WTC11 (cell line): ENCODE data around the gene DMRTB1. TPM values are rescaled to one million over a fixed set of nuclear protein-coding genes. Genes with fewer than 3 reads are reported as not detected.

Experiments used
- ATAC-seq: fragments of 200-7000 bp; cut with Tn5 transposase; 2 replicates; pipeline ENCODE4 v1.10.0; 2021; ENCODE audit warnings: mild to moderate bottlenecking, moderate library complexity
- CTCF ChIA-PET: fragments of 300-600 bp; sonication (Branson Sonifier 250); formaldehyde crosslinking; loops from one replicate; lab custom pipeline; 2021; ENCODE audit warnings: antibody characterized with exemption; lab: Charles Lee
- POLR2A ChIA-PET: fragments of 350-600 bp; sonication (Branson Sonifier 250); formaldehyde crosslinking; loops from one replicate; lab custom pipeline; 2021; ENCODE audit warnings: antibody characterized with exemption; lab: Charles Lee
- DNase-seq: peaks from one replicate; pipeline ENCODE4 v3.0.0; 2021; ENCODE audit warnings: low spot score
- H3K27ac Mint-ChIP-seq: 2 replicates; pipeline ENCODE4 v1.8.0; 2021; ENCODE audit warnings: mixed read lengths
- H3K27me3 Mint-ChIP-seq: 2 replicates; pipeline ENCODE4 v1.8.0; 2021; ENCODE audit warnings: low read depth, mild to moderate bottlenecking, moderate library complexity, mixed read lengths
- H3K36me3 Mint-ChIP-seq: 2 replicates; pipeline ENCODE4 v1.8.0; 2021; ENCODE audit warnings: mixed read lengths
- H3K4me1 Mint-ChIP-seq: 2 replicates; pipeline ENCODE4 v1.8.0; 2022; ENCODE audit warnings: mixed read lengths
- H3K4me3 Mint-ChIP-seq: 2 replicates; pipeline ENCODE4 v1.8.0; 2021; ENCODE audit warnings: mild to moderate bottlenecking, moderate library complexity, mixed read lengths
- H3K9me3 Mint-ChIP-seq: 2 replicates; pipeline ENCODE4 v1.8.0; 2021; ENCODE audit warnings: mixed read lengths
- ATF1 ChIP-seq: sonication (generic); formaldehyde crosslinking; IDR thresholded peaks from 2 replicates; pipeline ENCODE4 v1.8.1; 2023; ENCODE audit warnings: mild to moderate bottlenecking, moderate library complexity, missing genetic modification reagents
- CREB1 ChIP-seq: sonication (generic); formaldehyde crosslinking; IDR thresholded peaks from 2 replicates; pipeline ENCODE4 v1.8.0; 2023; ENCODE audit warnings: mild to moderate bottlenecking, missing genetic modification reagents
- EMX1 ChIP-seq: fragments of 250-450 bp; sonication (Bioruptor Pico); IDR thresholded peaks from 2 replicates; pipeline ENCODE4 v1.8.0; 2021; ENCODE audit warnings: mild to moderate bottlenecking
- ESRRA ChIP-seq: sonication (generic); formaldehyde crosslinking; IDR thresholded peaks from 2 replicates; pipeline ENCODE4 v1.8.1; 2022; ENCODE audit warnings: mild to moderate bottlenecking, missing genetic modification reagents, borderline replicate concordance
- GABPB1 ChIP-seq: sonication (generic); formaldehyde crosslinking; IDR thresholded peaks from 2 replicates; pipeline ENCODE4 v1.8.1; 2023; ENCODE audit warnings: mild to moderate bottlenecking, missing genetic modification reagents
- IRF2 ChIP-seq: sonication (generic); formaldehyde crosslinking; IDR thresholded peaks from 2 replicates; pipeline ENCODE4 v1.8.0; 2022; ENCODE audit warnings: low read depth, missing genetic modification reagents, borderline replicate concordance
- NFYB ChIP-seq: sonication (generic); formaldehyde crosslinking; conservative IDR thresholded peaks from 2 replicates; pipeline ENCODE4 v1.8.0; 2022; ENCODE audit warnings: low read depth, missing genetic modification reagents
- TEAD1 ChIP-seq: sonication (generic); formaldehyde crosslinking; IDR thresholded peaks from 2 replicates; pipeline ENCODE4 v1.8.0; 2022; ENCODE audit warnings: mild to moderate bottlenecking, missing genetic modification reagents
- ZNF121 ChIP-seq: sonication (generic); formaldehyde crosslinking; IDR thresholded peaks from 2 replicates; pipeline ENCODE4 v1.8.0; 2023; ENCODE audit warnings: missing genetic modification reagents
- total RNA-seq: library from RNA; stranded (reverse); gene quantifications from 3 replicates; pipeline ENCODE4 v1.2.3, GENCODE V29; 2021
- TF ChIP-seq, protein P1 (sequence below): fragments of 250-450 bp; sonication (Bioruptor Pico); conservative IDR thresholded peaks from 2 replicates; pipeline ENCODE4 v1.9.0; 2021; ENCODE audit warnings: mild to moderate bottlenecking
- TF ChIP-seq, protein P2 (sequence below): sonication (generic); formaldehyde crosslinking; IDR thresholded peaks from 2 replicates; pipeline ENCODE4 v1.8.0; 2022; ENCODE audit warnings: mild to moderate bottlenecking, missing genetic modification reagents
- TF ChIP-seq, protein P3 (sequence below): sonication (generic); formaldehyde crosslinking; IDR thresholded peaks from 2 replicates; pipeline ENCODE4 v1.8.1; 2023; ENCODE audit warnings: mild to moderate bottlenecking, missing genetic modification reagents, moderate library complexity
- TF ChIP-seq, protein P4 (sequence below): sonication (generic); formaldehyde crosslinking; IDR thresholded peaks from 2 replicates; pipeline ENCODE4 v1.8.0; 2022; ENCODE audit warnings: mild to moderate bottlenecking, missing genetic modification reagents
- TF ChIP-seq, protein P5 (sequence below): sonication (generic); formaldehyde crosslinking; IDR thresholded peaks from 2 replicates; pipeline ENCODE4 v1.8.1; 2023; ENCODE audit warnings: mild to moderate bottlenecking, missing genetic modification reagents, moderate library complexity
- TF ChIP-seq, protein P6 (sequence below): sonication (generic); formaldehyde crosslinking; conservative IDR thresholded peaks from 2 replicates; pipeline ENCODE4 v1.8.1; 2023; ENCODE audit warnings: mild to moderate bottlenecking, low read depth, missing genetic modification reagents, moderate library complexity
- TF ChIP-seq, protein P7 (sequence below): sonication (generic); formaldehyde crosslinking; IDR thresholded peaks from 2 replicates; pipeline ENCODE4 v1.8.1; 2022; ENCODE audit warnings: mild to moderate bottlenecking, missing genetic modification reagents, moderate library complexity, borderline replicate concordance

DMRTB1 gene
- total RNA-seq, 1 experiment from 2014 or later = 0.17 TPM

DNA sequence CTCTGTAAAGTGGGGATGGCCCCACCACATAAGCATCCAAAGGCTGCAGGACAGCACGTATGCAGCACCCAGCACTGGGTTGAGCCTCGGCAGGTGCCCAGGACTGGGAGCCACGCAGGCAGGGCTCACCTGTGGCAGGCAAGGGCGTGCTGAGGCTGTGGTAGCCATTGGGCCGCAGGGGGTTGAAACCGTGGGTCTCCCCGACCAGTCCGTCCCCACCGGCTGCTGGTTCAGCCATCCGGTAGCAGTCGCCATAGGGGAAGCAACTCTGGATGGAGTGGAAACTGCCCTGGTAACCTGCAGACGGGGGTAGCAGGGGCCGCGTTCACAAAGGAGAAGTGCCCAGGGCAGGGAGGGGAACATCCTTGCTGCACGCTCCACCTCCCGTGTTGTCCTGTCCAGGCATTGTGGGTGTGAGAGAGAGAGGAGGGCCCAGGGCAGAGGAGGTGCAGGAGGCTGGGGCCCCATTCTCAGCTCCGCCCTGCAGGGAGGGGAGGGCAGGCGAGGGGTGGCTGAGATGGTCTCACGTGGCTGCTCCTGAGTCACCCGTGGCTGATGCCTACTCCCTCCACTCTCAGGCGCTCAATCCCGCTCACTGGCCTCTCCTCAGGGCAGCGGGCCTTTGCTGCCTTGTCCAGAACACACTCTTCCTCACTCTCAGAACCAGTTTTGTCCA is 49.9 kb downstream of the DMRTB1 start (continued):
- TF ChIP-seq, protein P1, sequence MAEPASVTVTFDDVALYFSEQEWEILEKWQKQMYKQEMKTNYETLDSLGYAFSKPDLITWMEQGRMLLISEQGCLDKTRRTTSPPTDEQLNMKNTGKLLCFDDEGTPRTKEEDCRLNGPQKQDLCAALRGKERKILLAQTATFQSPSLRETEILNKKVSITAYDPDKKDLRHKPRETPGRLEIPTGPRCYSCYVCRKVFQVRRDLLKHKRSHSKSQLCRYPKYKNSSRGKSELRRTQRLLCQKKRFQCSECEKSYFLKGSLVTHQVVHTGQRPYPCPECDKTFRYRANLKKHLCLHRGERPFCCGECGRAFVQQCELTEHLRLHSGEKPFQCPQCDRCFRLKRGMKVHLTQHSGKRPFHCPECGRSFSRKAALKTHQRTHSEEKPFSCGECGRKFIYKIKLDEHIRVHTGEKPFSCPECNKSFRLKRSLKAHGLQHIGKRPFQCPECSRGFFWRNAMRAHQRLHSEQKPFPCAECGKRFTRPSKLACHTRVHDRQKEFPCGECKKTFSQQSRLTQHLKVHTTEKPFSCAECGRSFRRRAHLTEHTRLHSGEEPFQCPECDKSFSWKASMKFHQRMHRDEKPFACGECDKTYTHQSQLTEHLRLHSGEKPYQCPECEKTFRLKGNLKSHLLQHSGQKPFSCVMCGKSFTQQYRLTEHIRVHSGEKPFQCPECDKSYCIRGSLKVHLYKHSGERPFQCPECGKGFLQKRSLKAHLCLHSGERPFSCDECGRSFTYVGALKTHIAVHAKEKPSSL = no peak
- TF ChIP-seq, protein P2, sequence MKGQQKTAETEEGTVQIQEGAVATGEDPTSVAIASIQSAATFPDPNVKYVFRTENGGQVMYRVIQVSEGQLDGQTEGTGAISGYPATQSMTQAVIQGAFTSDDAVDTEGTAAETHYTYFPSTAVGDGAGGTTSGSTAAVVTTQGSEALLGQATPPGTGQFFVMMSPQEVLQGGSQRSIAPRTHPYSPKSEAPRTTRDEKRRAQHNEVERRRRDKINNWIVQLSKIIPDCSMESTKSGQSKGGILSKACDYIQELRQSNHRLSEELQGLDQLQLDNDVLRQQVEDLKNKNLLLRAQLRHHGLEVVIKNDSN (CRISPR knock-in tag) = no peak
- TF ChIP-seq TEAD1 = no peak

DNA sequence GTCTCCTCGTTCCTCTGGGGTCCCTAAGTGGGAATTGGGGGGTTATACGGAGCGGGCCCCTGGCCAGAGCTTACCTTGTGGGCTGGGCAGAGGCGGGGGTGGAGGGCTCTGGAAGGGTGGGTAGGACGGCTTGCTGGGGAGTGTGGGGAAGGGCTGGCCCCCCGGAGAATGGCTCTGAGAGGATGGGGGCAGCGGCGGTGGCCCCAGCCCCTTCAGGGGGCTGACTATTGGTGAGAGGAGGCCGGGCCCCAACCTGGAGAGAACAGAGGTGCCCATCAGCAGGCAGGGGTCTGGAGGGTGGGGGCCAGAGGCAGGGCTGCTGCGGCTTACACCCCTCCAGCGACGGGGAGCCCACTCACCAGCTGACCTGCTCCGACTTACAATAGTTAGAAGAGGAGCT is 50.6 kb downstream of the DMRTB1 start:
- POLR2A ChIA-PET = no interaction called here
- Mint-ChIP-seq H3K4me1 (peaks cover 14% of the 10 kb centered on the region; the same call in 1 of the 2 replicates), H3K27me3 (no peaks in the 10 kb centered on the region), H3K4me3 (no peak overlapping the region), H3K27ac (no peak overlapping the region), H3K9me3 (no peaks in the 10 kb centered on the region), H3K36me3 (no peaks in the 10 kb centered on the region)
- DNase-seq (no peak), ATAC-seq (no peak)
- no peak for TF ChIP-seq ATF1 (CRISPR knock-in tag)
- TF ChIP-seq, protein P3, sequence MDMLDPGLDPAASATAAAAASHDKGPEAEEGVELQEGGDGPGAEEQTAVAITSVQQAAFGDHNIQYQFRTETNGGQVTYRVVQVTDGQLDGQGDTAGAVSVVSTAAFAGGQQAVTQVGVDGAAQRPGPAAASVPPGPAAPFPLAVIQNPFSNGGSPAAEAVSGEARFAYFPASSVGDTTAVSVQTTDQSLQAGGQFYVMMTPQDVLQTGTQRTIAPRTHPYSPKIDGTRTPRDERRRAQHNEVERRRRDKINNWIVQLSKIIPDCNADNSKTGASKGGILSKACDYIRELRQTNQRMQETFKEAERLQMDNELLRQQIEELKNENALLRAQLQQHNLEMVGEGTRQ (CRISPR knock-in tag) = no peak
- no peak for TF ChIP-seq EMX1
- TF ChIP-seq, all 79 proteins: peak for 0
- CTCF ChIA-PET = interaction anchor here (1.2 to 1.7 kb wide), 2 partner anchors 32 to 84 kb away, joined by 3 to 8 read pairs; no protein-coding TSS in a partner anchor

DNA sequence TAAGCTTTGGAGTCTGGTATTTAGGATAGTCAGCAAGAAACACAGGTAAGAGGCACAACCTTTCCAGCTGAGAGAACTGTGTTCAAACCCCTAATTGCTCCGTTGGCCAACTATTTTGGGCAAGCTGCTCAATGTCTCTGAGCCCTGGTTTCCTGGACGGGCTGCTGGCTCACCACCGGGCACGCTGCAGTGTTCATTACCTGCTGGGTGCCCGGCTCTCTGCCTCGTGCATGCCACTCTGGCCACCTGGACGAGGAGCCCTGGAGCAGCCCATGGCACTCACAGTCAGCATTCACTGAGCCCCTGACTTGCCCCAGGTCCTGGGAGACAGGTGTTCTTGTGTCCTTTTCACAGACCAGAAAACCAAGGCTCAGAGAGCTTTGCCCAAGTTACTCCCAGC is 51.0 kb downstream of the DMRTB1 start:
- Mint-ChIP-seq H3K27ac (no peak overlapping the region), H3K9me3 (no peaks in the 10 kb centered on the region), H3K4me3 (no peak overlapping the region), H3K36me3 (no peaks in the 10 kb centered on the region), H3K27me3 (no peaks in the 10 kb centered on the region), H3K4me1 (peaks cover 14% of the 10 kb centered on the region; the same call in 1 of the 2 replicates)
- POLR2A ChIA-PET = no interaction called here
- CTCF ChIA-PET = interaction anchor here (1.2 to 3.2 kb wide), 3 partner anchors 24 to 84 kb away, joined by 3 to 16 read pairs (median 8); no protein-coding TSS in a partner anchor
- ATAC-seq = no peak
- no peak for DNase-seq
- TF ChIP-seq ESRRA (CRISPR knock-in tag) (no peak), IRF2 (CRISPR knock-in tag) (no peak), CREB1 (CRISPR knock-in tag) (no peak), ZNF121 (CRISPR knock-in tag) (no peak)
- TF ChIP-seq, protein P4, sequence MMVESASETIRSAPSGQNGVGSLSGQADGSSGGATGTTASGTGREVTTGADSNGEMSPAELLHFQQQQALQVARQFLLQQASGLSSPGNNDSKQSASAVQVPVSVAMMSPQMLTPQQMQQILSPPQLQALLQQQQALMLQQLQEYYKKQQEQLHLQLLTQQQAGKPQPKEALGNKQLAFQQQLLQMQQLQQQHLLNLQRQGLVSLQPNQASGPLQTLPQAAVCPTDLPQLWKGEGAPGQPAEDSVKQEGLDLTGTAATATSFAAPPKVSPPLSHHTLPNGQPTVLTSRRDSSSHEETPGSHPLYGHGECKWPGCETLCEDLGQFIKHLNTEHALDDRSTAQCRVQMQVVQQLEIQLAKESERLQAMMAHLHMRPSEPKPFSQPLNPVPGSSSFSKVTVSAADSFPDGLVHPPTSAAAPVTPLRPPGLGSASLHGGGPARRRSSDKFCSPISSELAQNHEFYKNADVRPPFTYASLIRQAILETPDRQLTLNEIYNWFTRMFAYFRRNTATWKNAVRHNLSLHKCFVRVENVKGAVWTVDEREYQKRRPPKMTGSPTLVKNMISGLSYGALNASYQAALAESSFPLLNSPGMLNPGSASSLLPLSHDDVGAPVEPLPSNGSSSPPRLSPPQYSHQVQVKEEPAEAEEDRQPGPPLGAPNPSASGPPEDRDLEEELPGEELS (CRISPR knock-in tag) = no peak
- TF ChIP-seq, protein P5, sequence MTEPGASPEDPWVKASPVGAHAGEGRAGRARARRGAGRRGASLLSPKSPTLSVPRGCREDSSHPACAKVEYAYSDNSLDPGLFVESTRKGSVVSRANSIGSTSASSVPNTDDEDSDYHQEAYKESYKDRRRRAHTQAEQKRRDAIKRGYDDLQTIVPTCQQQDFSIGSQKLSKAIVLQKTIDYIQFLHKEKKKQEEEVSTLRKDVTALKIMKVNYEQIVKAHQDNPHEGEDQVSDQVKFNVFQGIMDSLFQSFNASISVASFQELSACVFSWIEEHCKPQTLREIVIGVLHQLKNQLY (CRISPR knock-in tag) = no peak

DNA sequence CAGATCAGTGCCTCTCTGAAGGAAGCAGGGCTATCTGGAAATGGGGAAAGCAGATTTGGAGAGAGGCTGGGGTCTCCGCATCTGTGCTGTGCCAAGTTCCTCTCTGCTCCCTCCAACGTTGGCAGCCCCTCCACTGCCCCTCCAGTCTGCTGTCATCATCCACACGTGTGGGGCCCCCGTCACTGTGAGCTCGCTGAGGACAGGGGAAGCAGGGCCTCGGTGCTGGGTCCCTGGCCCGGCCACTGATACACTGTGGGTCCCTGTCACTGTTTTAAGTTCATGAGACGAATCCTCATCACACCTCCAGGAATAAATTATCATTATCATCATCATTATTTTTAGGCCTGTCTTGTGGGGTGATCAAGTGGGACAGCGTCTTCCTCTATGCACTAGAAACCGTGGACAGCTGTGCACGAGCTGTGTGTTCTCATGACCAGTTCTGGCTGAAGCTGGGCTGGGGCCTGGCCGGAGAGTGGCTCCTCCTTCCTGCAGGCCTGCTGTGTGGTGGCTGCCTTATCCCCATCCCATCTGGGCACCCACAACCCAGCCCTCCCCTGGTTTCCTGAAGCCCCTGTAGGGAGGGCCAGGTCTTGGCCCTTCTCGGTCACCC is 52.2 kb downstream of the DMRTB1 start:
- ATAC-seq (no peak), DNase-seq (no peak)
- no peak overlapping the region for H3K4me3 Mint-ChIP-seq
- H3K9me3 Mint-ChIP-seq = no peaks in the 10 kb centered on the region
- CTCF ChIA-PET = interaction anchor here (0.6 to 3.2 kb wide), 7 partner anchors 8 to 170 kb away, joined by 3 to 16 read pairs (median 4); no protein-coding TSS in a partner anchor
- H3K27me3 Mint-ChIP-seq = no peaks in the 10 kb centered on the region
- POLR2A ChIA-PET = no interaction called here
- peaks cover 14% of the 10 kb centered on the region; the same call in 1 of the 2 replicates for H3K4me1 Mint-ChIP-seq
- no peak overlapping the region for H3K27ac Mint-ChIP-seq
- no peaks in the 10 kb centered on the region for H3K36me3 Mint-ChIP-seq
- TF ChIP-seq, protein P6, sequence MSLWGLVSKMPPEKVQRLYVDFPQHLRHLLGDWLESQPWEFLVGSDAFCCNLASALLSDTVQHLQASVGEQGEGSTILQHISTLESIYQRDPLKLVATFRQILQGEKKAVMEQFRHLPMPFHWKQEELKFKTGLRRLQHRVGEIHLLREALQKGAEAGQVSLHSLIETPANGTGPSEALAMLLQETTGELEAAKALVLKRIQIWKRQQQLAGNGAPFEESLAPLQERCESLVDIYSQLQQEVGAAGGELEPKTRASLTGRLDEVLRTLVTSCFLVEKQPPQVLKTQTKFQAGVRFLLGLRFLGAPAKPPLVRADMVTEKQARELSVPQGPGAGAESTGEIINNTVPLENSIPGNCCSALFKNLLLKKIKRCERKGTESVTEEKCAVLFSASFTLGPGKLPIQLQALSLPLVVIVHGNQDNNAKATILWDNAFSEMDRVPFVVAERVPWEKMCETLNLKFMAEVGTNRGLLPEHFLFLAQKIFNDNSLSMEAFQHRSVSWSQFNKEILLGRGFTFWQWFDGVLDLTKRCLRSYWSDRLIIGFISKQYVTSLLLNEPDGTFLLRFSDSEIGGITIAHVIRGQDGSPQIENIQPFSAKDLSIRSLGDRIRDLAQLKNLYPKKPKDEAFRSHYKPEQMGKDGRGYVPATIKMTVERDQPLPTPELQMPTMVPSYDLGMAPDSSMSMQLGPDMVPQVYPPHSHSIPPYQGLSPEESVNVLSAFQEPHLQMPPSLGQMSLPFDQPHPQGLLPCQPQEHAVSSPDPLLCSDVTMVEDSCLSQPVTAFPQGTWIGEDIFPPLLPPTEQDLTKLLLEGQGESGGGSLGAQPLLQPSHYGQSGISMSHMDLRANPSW = no peak
- TF ChIP-seq, protein P5 (CRISPR knock-in tag) = no peak
- TF ChIP-seq GABPB1 (CRISPR knock-in tag) = no peak
- TF ChIP-seq, protein P7, sequence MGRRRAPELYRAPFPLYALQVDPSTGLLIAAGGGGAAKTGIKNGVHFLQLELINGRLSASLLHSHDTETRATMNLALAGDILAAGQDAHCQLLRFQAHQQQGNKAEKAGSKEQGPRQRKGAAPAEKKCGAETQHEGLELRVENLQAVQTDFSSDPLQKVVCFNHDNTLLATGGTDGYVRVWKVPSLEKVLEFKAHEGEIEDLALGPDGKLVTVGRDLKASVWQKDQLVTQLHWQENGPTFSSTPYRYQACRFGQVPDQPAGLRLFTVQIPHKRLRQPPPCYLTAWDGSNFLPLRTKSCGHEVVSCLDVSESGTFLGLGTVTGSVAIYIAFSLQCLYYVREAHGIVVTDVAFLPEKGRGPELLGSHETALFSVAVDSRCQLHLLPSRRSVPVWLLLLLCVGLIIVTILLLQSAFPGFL (CRISPR knock-in tag) = no peak
- no peak for TF ChIP-seq EMX1
- no peak for TF ChIP-seq NFYB (CRISPR knock-in tag)
